H9 (cell line): Measurements from ENCODE around the gene HKDC1. TPM values are rescaled to one million over a fixed set of nuclear protein-coding genes. Genes with fewer than 3 reads are reported as not detected.

Experiments
- DNase-seq: peaks from one replicate; pipeline ENCODE4 v3.0.0-alpha.2; 2017
- H2AFZ ChIP-seq: one replicate; pipeline ENCODE4 v1.6.1; 2013; ENCODE audit warnings: mild to moderate bottlenecking, low read length, control low read depth, moderate library complexity
- H2AK5ac ChIP-seq: 2 replicates; pipeline ENCODE4 v1.6.1; 2013; ENCODE audit warnings: low read length, control low read depth, mixed read lengths; ENCODE audit not compliant: insufficient read length
- H2BK120ac ChIP-seq: one replicate; pipeline ENCODE4 v1.6.1; 2013; ENCODE audit warnings: low read depth, mild to moderate bottlenecking, low read length, control low read depth, inconsistent platforms; ENCODE audit not compliant: poor library complexity, severe bottlenecking
- H2BK12ac ChIP-seq: 2 replicates; pipeline ENCODE4 v1.6.1; 2013; ENCODE audit warnings: low read length, control low read depth, mixed read lengths, low read depth; ENCODE audit not compliant: insufficient read length
- H2BK15ac ChIP-seq: 2 replicates; pipeline ENCODE4 v1.6.1; 2013; ENCODE audit warnings: low read depth, low read length, control low read depth
- H2BK20ac ChIP-seq: one replicate; pipeline ENCODE4 v1.6.1; 2013; ENCODE audit warnings: low read depth, mild to moderate bottlenecking, low read length, control low read depth, inconsistent platforms; ENCODE audit not compliant: poor library complexity, severe bottlenecking
- H2BK5ac ChIP-seq: 2 replicates; pipeline ENCODE4 v1.6.1; 2013; ENCODE audit warnings: low read length, control low read depth, mixed read lengths; ENCODE audit not compliant: insufficient read length
- H3K14ac ChIP-seq: 2 replicates; pipeline ENCODE4 v1.6.1; 2013; ENCODE audit warnings: low read length, control low read depth; ENCODE audit not compliant: insufficient read depth
- H3K18ac ChIP-seq: 2 replicates; pipeline ENCODE4 v1.6.1; 2013; ENCODE audit warnings: low read depth, mild to moderate bottlenecking, mixed read lengths, low read length, control low read depth; ENCODE audit not compliant: insufficient read length
- H3K23ac ChIP-seq: 2 replicates; pipeline ENCODE4 v1.6.1; 2013; ENCODE audit warnings: low read length, control low read depth, mixed read lengths, low read depth; ENCODE audit not compliant: insufficient read length
- H3K23me2 ChIP-seq: 2 replicates; pipeline ENCODE4 v1.6.1; 2013; ENCODE audit warnings: low read depth, mild to moderate bottlenecking, mixed read lengths, low read length, control low read depth; ENCODE audit not compliant: insufficient read length, poor library complexity, severe bottlenecking
- H3K27ac ChIP-seq: 2 replicates; pipeline ENCODE4 v1.5.1; 2013; ENCODE audit warnings: low read length, control low read depth, mixed read lengths, low read depth; ENCODE audit not compliant: insufficient read length
- H3K27me3 ChIP-seq: 2 replicates; pipeline ENCODE4 v1.6.1; 2013; ENCODE audit warnings: low read length, control low read depth, inconsistent platforms; ENCODE audit not compliant: insufficient read depth
- H3K4ac ChIP-seq: 2 replicates; pipeline ENCODE4 v1.6.1; 2013; ENCODE audit warnings: low read depth, mild to moderate bottlenecking, control low read depth, inconsistent platforms, low read length, moderate library complexity
- H3K4me1 ChIP-seq: 2 replicates; pipeline ENCODE4 v1.6.1; 2013; ENCODE audit warnings: low read length, control low read depth, inconsistent platforms; ENCODE audit not compliant: insufficient read depth
- H3K4me2 ChIP-seq: 2 replicates; pipeline ENCODE4 v1.6.1; 2013; ENCODE audit warnings: low read length, control low read depth, mixed read lengths; ENCODE audit not compliant: insufficient read length, insufficient read depth
- H3K56ac ChIP-seq: 2 replicates; pipeline ENCODE4 v1.6.1; 2013; ENCODE audit warnings: low read depth, mild to moderate bottlenecking, mixed read lengths, low read length, control low read depth; ENCODE audit not compliant: insufficient read length
- H3K79me1 ChIP-seq: 2 replicates; pipeline ENCODE4 v1.6.1; 2013; ENCODE audit warnings: low read depth, mild to moderate bottlenecking, moderate library complexity, low read length, control low read depth, inconsistent platforms; ENCODE audit not compliant: insufficient read depth, poor library complexity, severe bottlenecking
- H3K79me2 ChIP-seq: 2 replicates; pipeline ENCODE4 v1.6.1; 2013; ENCODE audit warnings: low read length, control low read depth, inconsistent platforms; ENCODE audit not compliant: insufficient read depth
- H3K9ac ChIP-seq: 2 replicates; pipeline ENCODE4 v1.6.1; 2013; ENCODE audit warnings: low read length, control low read depth, mixed read lengths; ENCODE audit not compliant: insufficient read length; ENCODE audit errors: extremely low read depth
- H3K9me3 ChIP-seq: one replicate; pipeline ENCODE4 v1.6.1; 2013; ENCODE audit warnings: low read depth, low read length, inconsistent platforms; ENCODE audit not compliant: control insufficient read depth
- H3T11ph ChIP-seq: one replicate; pipeline ENCODE4 v1.6.1; 2013; ENCODE audit warnings: mild to moderate bottlenecking, low read length, control low read depth, inconsistent platforms
- H4K20me1 ChIP-seq: one replicate; pipeline ENCODE4 v1.6.1; 2013; ENCODE audit not compliant: control insufficient read depth, insufficient read length, insufficient read depth
- H4K5ac ChIP-seq: 2 replicates; pipeline ENCODE4 v1.6.1; 2013; ENCODE audit warnings: low read depth, mild to moderate bottlenecking, mixed read lengths, low read length, control low read depth; ENCODE audit not compliant: insufficient read length
- H4K8ac ChIP-seq: replicated peaks from 2 replicates; pipeline ENCODE4 v1.6.1; 2013; ENCODE audit warnings: low read length, control low read depth, mixed read lengths, low read depth; ENCODE audit not compliant: insufficient read length
- H4K91ac ChIP-seq: 2 replicates; pipeline ENCODE4 v1.6.1; 2013; ENCODE audit warnings: low read depth, mild to moderate bottlenecking, moderate library complexity, mixed read lengths, low read length, control low read depth; ENCODE audit not compliant: insufficient read length
- H3K27ac Mint-ChIP-seq, 3 experiments: 2 replicates in 2 of 3; 3 replicates in 1 of 3; pipeline ENCODE4 v1.8.0; 2020 to 2021; ENCODE audit warnings: mixed read lengths in 3 of 3, mild to moderate bottlenecking in 1 of 3, moderate library complexity in 1 of 3
- H3K27me3 Mint-ChIP-seq: 2 replicates; pipeline ENCODE4 v1.8.0; 2021; ENCODE audit warnings: low read depth, mild to moderate bottlenecking, moderate library complexity, mixed read lengths
- H3K36me3 Mint-ChIP-seq, 3 experiments: 2 replicates in 2 of 3; 3 replicates in 1 of 3; pipeline ENCODE4 v1.8.0; 2020 to 2021; ENCODE audit warnings: low read depth in 3 of 3, mixed read lengths in 3 of 3; ENCODE audit not compliant: insufficient read depth in 1 of 3
- H3K4me1 Mint-ChIP-seq, 2 experiments: 2 replicates each; pipeline ENCODE4 v1.8.0; 2020; ENCODE audit warnings: mixed read lengths in 2 of 2
- H3K4me3 Mint-ChIP-seq, 2 experiments: 2 replicates in 1 of 2; 3 replicates in 1 of 2; pipeline ENCODE4 v1.8.0; 2020 to 2021; ENCODE audit warnings: mild to moderate bottlenecking in 2 of 2, mixed read lengths in 2 of 2, moderate library complexity in 1 of 2
- H3K9me3 Mint-ChIP-seq, 2 experiments: 2 replicates in 1 of 2; 3 replicates in 1 of 2; pipeline ENCODE4 v1.8.0; 2020; ENCODE audit warnings: mild to moderate bottlenecking in 2 of 2, mixed read lengths in 2 of 2, moderate library complexity in 1 of 2
- CTCF ChIP-seq: fragments of 200-600 bp; sonication (generic); conservative IDR thresholded peaks from 3 replicates; pipeline ENCODE4 v1.8.0; 2021; ENCODE audit warnings: antibody characterized with exemption, mild to moderate bottlenecking
- WGBS: extraction: QIAGEN DNeasy Blood & Tissue Kit; methylation state at CpG from one replicate; pipeline ENCODE4 v1.1.7; 2013; ENCODE audit warnings: missing lambda C conversion rate, low lambda C conversion rate, mixed read lengths; ENCODE audit not compliant: insufficient read length; ENCODE audit errors: extremely low coverage; 5-methylcytosine and 5-hydroxymethylcytosine counted together
- total RNA-seq: library from RNA; stranded (reverse); gene quantifications from 2 replicates; pipeline ENCODE4 v1.2.1, GENCODE V29; 2021

Gene HKDC1
- total RNA-seq, 1 experiment from 2014 or later = not detected

- Mint-ChIP-seq H3K4me3 (no peak overlapping the region), H3K27me3 (no peaks in the 10 kb centered on the region; the same call in 1 of the 2 replicates), H3K27ac (no peak overlapping the region), H3K4me1 (0 out of 4 replicates have a peak, but pooled peaks cover 0 to 3% of the 10 kb centered on the region in 2 experiments), H3K36me3 (peaks cover 0 to 8% (median 5%) of the 10 kb centered on the region in 3 experiments; a peak in 5 of 7 replicates), H3K9me3 (peaks cover 2 to 5% of the 10 kb centered on the region in 2 experiments; a peak in 3 of 5 replicates)
- no peak overlapping the region for H3T11ph ChIP-seq
- no peak overlapping the region for H4K91ac ChIP-seq
- no peaks in the 10 kb centered on the region for H3K4me1 ChIP-seq
- TF ChIP-seq CTCF = no peak
- H3K23ac ChIP-seq = no peak overlapping the region
- no peaks in the 10 kb centered on the region for H3K9me3 ChIP-seq
- no peaks in the 10 kb centered on the region for H3K79me1 ChIP-seq
- H2AK5ac ChIP-seq = no peak overlapping the region
- H3K14ac ChIP-seq = no peak overlapping the region
- no peak overlapping the region for H3K4ac ChIP-seq
- no peak overlapping the region for H3K4me2 ChIP-seq
- H2AFZ ChIP-seq = no peak overlapping the region
- no peaks in the 10 kb centered on the region for H3K79me2 ChIP-seq
- H3K9ac ChIP-seq = no peak overlapping the region
- H2BK15ac ChIP-seq = no peak overlapping the region
- H4K5ac ChIP-seq = no peak overlapping the region
- no peak overlapping the region for H3K18ac ChIP-seq
- no peak overlapping the region for H2BK20ac ChIP-seq
- H2BK5ac ChIP-seq = no peak overlapping the region
- no peaks in the 10 kb centered on the region for H3K23me2 ChIP-seq
- no peak overlapping the region for H2BK120ac ChIP-seq
- no CpG with 5 or more reads among the region's 5 CpGs for WGBS
- DNase-seq = no peak
- no peak overlapping the region for H4K8ac ChIP-seq
- H4K20me1 ChIP-seq = no peaks in the 10 kb centered on the region
- no peak overlapping the region for H2BK12ac ChIP-seq
- H3K27me3 ChIP-seq = no peaks in the 10 kb centered on the region
- H3K56ac ChIP-seq = no peak overlapping the region
- no peak overlapping the region for H3K27ac ChIP-seq
Measured at GRCh38 chr10:69213591-69214311, 6.4 kb upstream of the HKDC1 start.
